HT1080 (cell line): ENCODE data around the gene CTDSP1. TPM values are rescaled to one million over a fixed set of nuclear protein-coding genes. Genes with fewer than 3 reads are reported as not detected.

Experiments used
- DNase-seq: peaks from one replicate; pipeline ENCODE4 v3.0.0-alpha.2; 2015; ENCODE audit warnings: low read depth
- polyA plus RNA-seq, 2 experiments: library from polyadenylated mRNA; depleted of rRNA; stranded (reverse); fragments of >200 nt; gene quantifications; 2 replicates each; pipeline ENCODE4 v1.2.3, GENCODE V29; 2015
- total RNA-seq: library from RNA; depleted of rRNA; stranded (reverse); fragments of >200 nt; shearing (Covaris generic); gene quantifications from 2 replicates; pipeline ENCODE4 v1.2.3, GENCODE V29; 2014; rRNA removed

CTDSP1 gene, protein sequence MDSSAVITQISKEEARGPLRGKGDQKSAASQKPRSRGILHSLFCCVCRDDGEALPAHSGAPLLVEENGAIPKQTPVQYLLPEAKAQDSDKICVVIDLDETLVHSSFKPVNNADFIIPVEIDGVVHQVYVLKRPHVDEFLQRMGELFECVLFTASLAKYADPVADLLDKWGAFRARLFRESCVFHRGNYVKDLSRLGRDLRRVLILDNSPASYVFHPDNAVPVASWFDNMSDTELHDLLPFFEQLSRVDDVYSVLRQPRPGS
- total RNA-seq = 47.3 and 61.2 TPM in 2 replicates
- 57.3 and 63.9 TPM in 2 replicates for polyA plus RNA-seq (2015; cell fraction: cytosol; rRNA removed)
- polyA plus RNA-seq (2015; cell fraction: nucleus; rRNA removed) = 32.3 and 37.1 TPM in 2 replicates

DNA sequence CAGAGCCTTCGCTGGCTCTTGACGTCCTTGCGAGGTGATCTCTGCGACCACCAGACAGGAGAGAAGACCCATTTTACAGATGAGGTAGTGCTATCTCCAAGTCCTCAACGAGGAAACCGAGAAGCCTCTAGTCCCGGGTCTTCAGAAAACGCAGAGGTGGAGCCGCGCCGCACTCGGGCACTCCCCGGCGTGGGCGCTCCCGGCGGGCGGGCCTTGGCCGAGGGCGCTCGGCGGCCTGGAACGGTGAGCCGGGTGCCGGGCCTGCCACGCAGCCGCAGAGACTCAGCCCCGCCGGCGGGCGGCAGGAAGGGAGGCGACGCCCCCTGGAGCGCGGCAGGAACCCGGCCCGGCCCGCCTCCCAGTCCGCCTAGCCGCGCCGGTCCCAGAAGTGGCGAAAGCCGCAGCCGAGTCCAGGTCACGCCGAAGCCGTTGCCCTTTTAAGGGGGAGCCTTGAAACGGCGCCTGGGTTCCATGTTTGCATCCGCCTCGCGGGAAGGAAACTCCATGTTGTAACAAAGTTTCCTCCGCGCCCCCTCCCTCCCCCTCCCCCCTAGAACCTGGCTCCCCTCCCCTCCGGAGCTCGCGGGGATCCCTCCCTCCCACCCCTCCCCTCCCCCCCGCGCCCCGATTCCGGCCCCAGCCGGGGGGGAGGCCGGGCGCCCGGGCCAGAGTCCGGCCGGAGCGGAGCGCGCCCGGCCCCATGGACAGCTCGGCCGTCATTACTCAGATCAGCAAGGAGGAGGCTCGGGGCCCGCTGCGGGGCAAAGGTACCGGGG, at the start of gene CTDSP1:
CTDSP1 (plus strand) TSS at position 478 of the 776 bp plus-strand sequence; CDS start at position 701, 223 bp downstream.
- DNase-seq = peak; percentile 94

DNA sequence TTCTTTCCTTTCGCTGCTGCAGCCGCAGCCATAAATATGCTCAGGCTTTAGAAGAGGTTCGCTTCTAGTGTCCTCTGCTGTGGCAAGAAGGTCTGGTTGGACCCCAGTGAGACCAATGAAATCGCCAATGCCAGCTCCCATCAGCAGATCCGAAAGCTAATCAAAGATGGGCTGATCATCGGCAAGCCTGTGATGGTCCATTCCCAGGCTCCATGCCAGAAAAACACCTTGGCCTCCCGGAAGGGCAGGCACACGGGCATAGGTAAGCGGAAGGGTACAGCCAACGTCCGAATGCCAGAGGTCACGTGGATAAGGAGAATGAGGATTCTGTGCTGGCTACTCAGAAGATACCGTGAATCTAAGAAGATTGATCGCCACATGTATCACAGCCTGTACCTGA, 45.6 kb upstream of the CTDSP1 start:
- DNase-seq = no peak

DNA sequence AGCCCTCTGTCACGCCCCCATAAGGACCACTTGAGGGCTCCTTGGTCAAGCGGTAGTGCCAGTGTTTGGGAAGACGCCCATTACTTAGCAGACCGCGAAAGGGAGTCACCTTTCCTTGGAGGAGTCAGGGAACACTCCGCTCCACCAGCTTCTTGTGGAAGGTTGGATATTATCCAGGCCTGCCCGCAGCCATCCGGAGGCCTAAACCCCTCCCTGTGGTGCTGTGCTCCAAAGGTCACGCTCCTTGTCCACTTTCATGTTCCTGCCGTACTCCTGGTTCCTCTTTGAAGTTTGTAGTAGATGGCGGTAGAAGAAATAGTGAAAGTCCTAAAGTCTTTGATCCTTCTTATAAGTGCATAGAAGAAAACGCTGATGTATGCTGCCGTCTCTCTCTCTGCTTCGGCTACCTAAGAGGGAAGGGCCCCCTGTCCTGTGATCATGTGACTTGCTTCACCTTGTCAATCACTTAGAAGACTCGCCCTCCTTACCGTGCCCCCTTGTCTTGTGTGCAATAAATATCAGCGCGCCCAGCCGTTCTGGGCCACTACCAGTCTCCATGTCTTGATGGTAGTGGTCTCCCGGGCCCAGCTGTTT, 44.7 kb upstream of the CTDSP1 start:
- no peak for DNase-seq

DNA sequence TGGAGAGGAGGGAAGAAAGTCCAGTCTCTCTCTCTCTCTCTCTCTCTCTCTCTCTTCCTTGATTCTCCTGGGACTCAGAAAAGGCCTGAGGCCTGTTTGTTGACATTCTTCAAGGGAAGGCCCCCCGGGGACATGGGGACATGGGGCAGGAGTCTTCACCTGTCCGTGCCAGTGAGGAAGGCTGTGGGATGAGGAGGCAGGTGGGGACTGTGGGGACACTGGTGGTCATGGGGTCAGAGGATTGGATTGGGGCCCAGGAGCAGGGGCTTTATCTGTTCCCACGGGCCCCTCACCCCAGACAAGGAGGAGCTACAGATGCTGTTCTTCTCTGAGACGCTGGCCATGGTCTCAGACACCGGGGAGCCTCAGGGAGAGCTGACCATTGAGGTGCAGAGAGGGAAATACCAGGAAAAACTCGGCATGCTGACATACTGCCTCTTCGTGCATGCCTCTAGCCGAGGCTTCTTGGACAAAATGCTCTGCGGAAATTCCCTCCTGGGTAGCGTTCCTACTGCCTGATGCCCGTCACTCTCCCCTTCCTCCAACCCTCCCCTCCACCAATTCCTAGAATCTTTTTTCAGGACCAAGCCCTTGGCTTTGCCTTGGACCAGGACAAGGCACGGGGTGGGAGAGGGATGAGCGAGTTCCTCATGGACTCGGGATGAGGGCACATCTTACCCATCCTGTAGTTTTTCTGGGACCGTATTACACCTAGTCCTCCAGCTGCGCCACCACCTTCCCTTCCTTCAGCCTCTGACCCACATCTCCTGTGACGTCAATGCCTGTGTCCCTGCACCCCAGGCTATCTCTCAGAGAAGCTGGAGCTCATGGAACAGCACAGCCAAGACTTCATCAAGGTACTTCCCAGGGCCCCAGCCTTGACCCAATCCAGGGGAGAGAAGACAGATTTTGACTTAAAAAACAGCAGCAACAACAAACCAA, 42.2 kb upstream of the CTDSP1 start:
- DNase-seq = no peak

DNA sequence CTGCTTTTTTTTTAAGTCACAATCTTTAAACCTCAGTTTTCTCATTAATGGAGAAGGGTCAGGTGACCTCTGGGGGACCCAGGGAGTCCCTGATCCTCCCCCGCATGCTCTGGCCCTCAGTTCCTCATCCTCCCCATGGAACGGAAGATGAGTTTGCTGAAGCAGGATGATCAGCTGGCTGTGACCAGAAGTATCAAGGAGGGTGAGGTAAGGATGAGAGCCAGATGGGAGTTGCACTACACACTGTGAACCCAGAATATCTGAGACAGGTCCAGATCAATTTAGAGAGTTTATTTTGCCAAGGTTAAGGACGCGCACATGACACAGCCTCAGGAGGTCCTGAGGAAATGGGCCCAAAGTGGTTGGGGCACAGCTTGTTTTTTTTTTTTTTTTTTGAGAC, 39.2 kb upstream of the CTDSP1 start:
- DNase-seq = no peak

DNA sequence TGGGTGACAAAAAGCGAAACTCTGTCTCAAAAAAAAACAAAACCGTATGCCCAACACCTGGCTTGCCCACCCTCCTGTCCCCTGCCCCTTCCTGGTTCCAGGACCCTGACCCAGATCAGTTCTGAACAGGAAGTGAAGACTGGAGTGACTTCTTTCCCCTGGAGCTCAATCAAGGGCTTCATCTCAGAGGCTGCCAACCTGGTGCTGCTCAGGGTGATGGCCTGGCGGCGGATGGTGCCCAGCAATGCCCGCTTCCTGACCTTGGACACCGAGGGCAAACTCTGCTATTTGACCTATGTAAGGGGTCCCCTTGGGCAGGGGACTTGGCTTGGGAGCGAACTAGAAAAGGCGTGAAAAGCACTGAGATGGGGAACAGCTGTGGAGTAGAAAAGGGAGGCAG, 37.1 kb upstream of the CTDSP1 start:
- DNase-seq = no peak

DNA sequence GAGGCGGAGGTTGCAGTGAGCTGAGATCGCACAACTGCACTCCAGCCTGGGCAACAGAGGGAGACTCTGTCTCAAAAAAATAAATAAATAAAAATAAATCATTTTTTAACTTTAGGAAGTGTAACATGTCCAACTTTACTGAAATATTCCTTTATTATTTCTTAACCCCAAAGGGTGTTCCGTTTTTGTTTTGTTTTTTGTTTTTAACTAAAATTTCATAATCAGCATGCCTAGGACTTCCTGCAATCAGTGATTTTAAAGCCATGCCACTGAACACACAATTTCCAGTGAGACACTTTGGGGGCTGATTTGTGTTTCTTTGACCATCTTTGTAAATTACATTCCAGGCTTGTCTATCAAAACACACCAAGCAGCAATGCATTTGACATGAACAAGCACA, 35.9 kb upstream of the CTDSP1 start:
- no peak for DNase-seq

DNA sequence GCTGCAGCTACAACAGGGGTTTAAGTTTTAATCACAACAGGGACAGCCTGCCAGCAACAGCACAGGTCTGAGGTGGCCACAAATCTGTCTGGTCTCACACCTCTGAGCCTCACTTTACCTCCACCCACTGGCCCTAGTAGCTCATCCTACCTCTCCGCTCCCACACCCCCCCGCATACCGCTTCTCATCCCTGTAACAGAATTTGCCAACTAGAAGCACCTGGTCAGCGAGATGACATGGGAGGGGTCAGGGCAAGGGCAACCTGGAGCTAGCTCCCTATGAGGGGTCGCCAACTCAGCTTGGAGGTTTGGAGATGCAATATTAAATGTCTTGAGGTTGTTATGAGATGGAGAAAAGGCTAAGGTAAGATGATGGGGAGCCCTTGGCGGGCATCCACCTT, 35.5 kb upstream of the CTDSP1 start:
- DNase-seq = no peak

DNA sequence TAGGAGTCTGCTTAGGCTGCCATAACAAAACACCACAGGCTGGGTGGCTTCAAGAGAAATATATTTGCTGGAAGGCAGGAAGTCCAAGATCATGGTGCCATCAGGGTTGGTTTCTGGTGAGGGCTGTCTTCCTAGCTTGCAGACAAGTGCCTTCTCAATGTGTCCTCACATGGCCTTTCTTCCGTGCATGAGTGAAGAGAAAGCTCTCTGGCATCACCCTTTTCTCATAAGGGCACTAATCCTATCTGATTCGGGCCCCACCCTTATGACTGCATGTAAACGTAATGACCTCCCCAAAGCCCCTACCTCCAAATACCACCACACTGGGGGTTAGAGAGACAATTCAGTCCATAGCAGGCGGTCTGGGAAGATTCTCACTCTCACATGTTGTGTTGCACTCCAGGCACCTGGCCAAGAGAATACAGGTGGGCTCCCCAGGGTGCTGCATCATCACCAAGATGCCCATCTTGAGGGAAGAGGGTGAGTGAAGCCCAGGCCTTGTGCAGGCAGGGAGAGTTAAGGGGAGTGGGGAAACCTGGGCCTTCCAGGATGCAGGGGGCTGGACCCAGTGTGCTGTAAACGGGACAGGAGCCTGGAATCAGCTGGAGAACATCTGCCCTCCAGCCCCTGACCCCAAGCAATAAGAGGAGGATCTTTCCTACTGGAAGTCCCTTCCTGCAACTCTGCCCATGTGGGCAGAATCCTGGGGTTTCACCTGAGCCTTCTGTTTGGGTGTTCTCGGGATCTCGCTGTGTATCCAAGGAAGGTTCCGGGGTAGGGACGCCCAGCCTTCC, 32.9 kb upstream of the CTDSP1 start:
- DNase-seq = no peak

DNA sequence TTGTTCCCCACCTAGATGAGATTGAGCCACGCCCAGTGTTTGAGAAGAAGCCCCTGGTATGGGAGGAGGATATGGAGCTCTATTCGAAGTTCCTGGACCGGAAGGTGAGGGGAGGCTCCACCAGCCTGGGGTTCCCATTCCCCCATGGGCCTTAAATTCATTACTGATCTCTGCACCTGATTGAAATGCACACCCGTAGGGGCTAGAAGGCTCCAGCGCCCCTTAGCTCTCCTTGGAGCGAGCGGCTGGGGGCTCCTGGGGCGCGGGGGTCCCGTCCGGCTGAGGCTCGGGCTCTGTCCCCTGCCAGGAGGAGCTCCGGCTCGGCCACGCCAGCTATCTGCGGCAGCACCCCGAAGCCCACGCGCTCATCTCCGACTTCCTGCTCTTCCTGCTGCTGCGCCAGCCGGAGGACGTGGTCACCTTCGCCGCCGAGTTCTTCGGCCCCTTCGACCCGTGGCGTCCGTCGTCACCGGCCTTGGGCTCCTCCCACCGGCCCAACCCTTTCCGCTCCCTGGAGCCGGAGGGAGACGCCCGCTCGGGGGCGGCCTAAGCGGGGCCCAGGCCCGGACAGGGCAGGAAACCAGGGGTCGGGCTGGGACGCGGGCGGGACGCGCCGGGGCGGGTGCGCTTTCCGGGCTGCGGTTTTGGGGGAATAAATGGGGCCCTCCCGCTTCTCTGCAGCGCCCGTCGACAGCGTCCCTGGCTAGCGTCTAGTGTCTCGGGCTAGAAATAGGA, 32.1 kb upstream of the CTDSP1 start:
- DNase-seq = no peak

DNA sequence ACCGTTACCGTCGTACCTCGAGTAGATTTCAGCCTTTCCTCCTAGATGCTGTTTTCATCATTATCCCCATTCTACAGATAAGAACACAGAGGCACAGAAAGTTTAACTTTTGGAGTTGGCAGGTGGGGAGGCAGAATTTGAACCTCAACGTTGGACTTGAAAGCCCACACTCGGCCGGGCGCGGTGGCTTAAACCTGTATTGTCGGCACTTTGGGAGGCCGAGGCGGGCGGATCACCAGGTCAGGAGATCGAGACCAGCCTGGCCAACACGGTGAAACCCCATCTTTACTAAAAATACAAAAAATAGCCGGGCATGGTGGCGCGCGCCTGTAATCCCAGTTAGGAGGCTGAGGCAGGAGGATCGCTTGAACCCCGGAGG, 31.5 kb upstream of the CTDSP1 start:
- no peak for DNase-seq

DNA sequence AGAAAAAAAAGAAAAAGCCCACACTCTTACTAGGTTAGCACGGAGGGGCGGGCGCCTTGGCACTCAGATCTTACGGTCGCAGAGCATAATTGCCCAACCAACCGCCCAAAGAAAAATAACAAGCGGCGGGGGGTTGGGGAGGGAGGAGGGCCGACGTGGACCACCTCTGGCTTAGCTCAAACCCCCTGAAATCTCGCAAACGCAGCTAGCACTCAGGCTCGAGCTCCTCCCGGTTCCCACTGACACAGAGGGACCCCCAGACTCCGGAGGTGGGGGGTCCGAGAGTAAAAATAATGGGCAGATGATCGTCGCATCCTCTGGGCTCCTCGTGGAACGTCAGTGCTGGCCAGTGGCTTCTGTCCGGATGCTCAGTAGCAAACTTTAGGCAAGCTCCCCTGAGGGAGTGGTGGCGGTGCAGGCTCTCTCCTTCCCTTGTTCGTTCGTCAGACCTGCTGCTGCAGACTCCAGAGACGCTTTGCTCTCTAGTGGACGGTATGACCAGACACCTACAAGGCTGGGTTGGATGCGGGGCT, 31.0 kb upstream of the CTDSP1 start:
- DNase-seq = no peak

DNA sequence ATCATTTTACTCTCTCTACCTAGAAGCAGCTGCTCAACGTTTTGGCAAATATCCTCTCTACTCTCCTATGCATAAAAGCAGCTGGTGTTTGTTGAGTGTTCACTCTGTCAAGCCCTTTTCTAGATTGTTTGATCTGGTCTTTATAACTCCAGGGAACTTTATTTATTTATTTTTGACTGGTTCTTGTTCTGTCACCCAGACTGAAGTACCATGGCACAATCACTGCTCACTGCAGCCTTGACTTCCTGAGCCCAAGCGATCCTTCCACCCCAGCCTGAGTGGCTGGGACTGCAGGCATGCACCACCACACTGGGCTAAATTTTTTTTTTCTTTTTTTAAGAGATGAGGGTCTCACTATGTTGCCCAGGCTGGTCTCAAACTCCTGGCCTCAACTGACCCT, 30.3 kb upstream of the CTDSP1 start:
- DNase-seq = no peak

DNA sequence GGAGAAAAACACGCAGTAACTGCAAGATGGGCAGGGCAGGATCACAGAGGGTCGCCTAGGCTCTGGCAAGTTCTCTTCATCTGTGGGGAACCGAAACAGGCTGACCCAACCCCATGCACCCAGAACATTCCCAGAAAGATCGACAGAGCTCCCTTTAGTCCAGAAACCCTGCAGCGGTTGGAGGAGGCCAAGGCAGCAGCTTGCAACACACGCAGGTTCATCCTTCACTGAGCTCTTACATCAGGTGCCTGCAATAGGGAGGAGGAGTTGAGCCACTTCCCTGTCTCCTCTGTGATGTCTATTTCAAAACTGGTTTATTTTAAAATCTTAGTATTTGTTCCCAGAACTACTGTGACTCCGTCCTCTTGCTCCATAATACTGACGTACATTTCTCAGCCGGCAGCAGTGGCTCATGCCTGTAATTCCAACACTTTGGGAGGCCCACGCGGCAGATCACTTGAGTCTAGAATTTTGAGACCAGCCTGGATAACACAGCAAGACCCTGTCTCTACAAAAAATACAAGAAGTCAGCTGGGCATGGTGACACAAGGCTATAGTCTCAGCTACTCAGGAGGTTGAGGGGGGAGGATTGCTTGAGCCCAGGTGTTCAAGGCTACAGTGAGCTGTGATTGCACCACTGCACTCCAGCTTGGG, 29.1 kb upstream of the CTDSP1 start:
- DNase-seq = no peak

DNA sequence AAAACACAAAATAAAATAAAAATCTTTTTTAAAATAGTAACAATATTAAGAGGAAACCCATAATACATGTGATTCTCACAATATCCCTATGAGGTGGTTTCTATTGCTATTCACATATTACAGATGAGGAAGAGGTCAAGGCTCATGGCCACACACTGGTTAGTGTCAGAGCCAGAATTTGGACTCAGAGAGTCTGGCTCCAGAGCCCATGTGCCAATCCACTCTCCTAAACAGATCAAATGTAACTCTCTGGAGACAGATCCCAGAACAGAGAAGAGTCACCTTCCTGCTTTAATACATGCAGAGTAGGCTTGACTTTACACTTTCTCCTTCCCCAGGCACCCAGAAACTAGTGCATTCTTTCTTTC, 27.7 kb upstream of the CTDSP1 start:
- no peak for DNase-seq

DNA sequence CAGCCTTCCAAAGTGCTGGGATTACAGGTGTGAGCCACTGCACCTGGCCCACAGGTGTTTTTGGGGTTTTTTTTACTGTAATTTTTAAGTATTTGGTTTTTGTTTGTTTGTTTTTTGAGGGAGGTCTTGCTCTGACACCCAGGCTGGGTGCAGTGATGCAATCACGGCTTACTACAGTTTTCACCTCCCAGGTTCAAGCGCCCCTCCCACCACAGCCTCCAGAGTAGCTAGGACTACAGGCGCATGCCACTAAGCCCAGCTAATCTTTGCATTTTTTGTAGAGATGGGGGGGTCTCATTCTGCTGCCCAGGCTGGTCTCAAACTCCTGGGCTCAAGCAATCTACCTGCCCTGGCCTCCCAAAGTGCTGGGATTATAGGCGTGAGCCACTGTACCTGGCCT, 24.9 kb upstream of the CTDSP1 start:
- DNase-seq = no peak

DNA sequence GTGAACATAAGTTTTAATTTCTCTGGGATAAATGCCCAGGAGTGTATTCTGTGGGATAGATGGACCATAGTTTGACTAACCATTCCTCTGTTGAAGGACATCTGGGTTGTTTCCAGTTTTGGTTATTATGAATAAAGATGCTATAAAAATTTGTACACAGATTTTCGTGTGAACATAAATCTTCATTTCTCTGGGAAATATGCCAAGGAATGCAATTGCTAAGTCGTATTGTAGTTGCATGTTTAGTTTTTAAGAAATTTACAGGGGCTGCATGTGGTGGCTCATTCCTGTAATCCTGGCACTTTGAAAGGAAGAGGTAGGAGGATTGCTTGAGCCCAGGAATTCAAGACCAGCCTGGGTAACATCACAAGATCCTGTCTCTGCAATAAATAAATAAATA, 24.5 kb upstream of the CTDSP1 start:
- DNase-seq = no peak

DNA sequence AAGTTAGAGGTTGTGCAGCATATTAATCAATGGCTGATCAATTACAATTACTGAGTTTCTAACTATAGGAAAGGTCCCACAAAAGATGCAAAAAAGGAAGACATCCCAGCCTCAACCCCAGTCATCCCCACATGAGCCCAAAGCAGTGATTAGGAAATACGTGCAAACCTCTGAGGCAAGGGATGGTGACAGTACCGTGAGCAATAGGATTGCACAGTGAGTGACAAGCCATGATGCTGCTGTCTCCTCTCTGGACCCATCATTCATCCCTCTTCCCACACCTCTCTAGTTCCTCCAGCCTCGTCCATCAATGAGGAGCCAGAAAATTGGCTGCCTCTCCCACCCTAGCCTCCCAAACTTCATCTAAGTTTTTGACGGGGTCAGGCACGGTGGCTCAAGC, 21.6 kb upstream of the CTDSP1 start:
- no peak for DNase-seq

DNA sequence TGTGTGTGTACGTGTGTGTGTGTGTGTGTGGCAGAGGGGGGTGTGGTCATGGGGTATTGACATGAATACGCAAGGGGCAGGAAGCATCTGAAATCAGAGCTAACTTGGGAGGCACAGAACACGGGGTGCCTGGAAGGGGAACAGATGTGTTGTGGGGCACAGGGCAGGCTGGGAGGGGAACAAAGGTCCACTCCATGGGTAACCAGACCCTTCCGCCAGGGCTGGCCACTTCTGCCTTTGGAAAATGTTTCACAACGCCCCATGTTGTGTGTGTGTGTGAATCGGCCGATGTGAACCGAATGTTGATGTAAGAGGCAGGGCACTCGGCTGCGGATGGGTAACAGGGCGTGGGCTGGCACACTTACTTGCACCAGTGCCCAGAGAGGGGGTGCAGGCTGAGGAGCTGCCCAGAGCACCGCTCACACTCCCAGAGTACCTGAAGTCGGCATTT, 17.7 kb upstream of the CTDSP1 start, which contains the start of gene SLC11A1:
SLC11A1 (plus strand) TSS at position 358 of the 451 bp plus-strand sequence. CDS start 96 bp downstream, outside the sequence.
- DNase-seq = no peak
